Central memory CD4-positive, alpha-beta T cell (primary cell): ENCODE data around the gene ZSCAN23.
"Not testable (repeated sequence)": the region's sequence is repeated elsewhere in the genome, so short reads cannot be mapped to it uniquely, and the experiment has no call there.

Experiments used
- DNase-seq: peaks from one replicate; pipeline ENCODE4 v3.0.0; 2022

ZSCAN23 gene

GRCh38 chr6:28433119-28433518, 10.2 kb downstream of the ZSCAN23 start:
- DNase-seq, result no peak

- DNase-seq, result no peak
These were observed 13.5 kb downstream of the ZSCAN23 start for GRCh38 chr6:28429781-28430180.

- DNase-seq, result no peak
These were observed 17.2 kb downstream of the ZSCAN23 start for GRCh38 chr6:28425944-28426541.

GRCh38 chr6:28424163-28424562, 19.1 kb downstream of the ZSCAN23 start:
- DNase-seq, result no peak

GRCh38 chr6:28423546-28423945, 19.7 kb downstream of the ZSCAN23 start:
- no peak for DNase-seq

GRCh38 chr6:28413681-28414080, 29.6 kb downstream of the ZSCAN23 start:
- DNase-seq, result no peak

GRCh38 chr6:28410767-28411166, 32.5 kb downstream of the ZSCAN23 start:
- no peak for DNase-seq

- DNase-seq, result no peak
These were observed 35.1 kb downstream of the ZSCAN23 start for GRCh38 chr6:28408076-28408802.

- DNase-seq, result no peak
These were observed 35.9 kb downstream of the ZSCAN23 start for GRCh38 chr6:28407401-28407800.

GRCh38 chr6:28403923-28404322, 39.4 kb downstream of the ZSCAN23 start:
- DNase-seq, result not testable (repeated sequence)

- DNase-seq, result no peak
These were observed 41.1 kb downstream of the ZSCAN23 start for GRCh38 chr6:28402197-28402596.

GRCh38 chr6:28401172-28401571, 42.1 kb downstream of the ZSCAN23 start:
- no peak for DNase-seq

GRCh38 chr6:28400122-28400451, 43.2 kb downstream of the ZSCAN23 start:
- DNase-seq, result no peak

GRCh38 chr6:28399350-28400121, 43.8 kb downstream of the ZSCAN23 start, which contains the start of gene ZSCAN12:
TSS of gene ZSCAN12 (minus strand) at chr6:28399747. CDS start at chr6:28398405, 1,342 bp downstream.
- peak; percentile 68 for DNase-seq

GRCh38 chr6:28395918-28396317, 47.4 kb downstream of the ZSCAN23 start:
- DNase-seq, result no peak

GRCh38 chr6:28393912-28394662, 49.2 kb downstream of the ZSCAN23 start:
- DNase-seq, result no peak

GRCh38 chr6:28390688-28391087, 52.6 kb downstream of the ZSCAN23 start:
- DNase-seq, result no peak

GRCh38 chr6:28384143-28384533, 59.2 kb downstream of the ZSCAN23 start:
- DNase-seq, result no peak

- peak; percentile 1 for DNase-seq
These were observed 59.8 kb downstream of the ZSCAN23 start for GRCh38 chr6:28383235-28384142.
